Fibroblast of skin of left biceps (primary cell): ENCODE data around the gene RGCC.

Experiments
- DNase-seq, 2 experiments: peaks; one replicate each; pipeline ENCODE4 v3.0.0-alpha.2; 2013; ENCODE audit warnings: low read depth in 2 of 2

Gene RGCC

DNA sequence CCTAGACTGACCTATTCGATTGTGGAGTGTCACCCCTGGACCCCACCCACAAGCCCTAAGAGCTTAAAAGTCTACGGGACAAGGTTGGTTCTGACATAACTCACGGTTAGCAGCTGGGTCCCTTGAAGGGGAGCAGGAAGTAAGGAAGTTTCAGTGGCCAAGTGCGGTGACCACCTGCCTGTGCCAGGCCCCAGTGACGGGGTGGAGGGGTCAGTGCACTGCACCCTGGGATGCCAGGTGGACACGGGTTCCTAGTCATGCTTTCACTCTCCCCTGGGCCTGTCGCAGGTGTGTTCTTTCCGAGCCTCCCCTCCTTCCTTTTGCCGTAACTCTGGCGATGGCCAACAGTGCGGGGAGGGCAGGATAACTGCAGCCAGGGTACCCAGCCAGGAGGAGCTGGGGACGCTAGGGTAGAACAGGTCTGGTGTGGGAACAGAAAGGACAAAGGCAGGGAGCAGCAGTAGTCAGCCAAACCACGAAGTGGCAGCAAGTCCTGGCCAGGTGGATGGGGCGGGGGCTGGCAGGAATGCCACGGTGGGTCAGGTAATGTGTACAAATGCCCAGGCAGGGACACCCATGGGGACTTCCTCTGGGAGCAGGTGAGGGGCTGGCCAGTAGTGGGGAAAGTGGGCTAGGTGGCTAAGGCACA lies 58.3 kb downstream of the RGCC start:
- DNase-seq = no peak

GRCh38 chr13:41516166-41516565 lies 58.8 kb downstream of the RGCC start:
- DNase-seq = no peak

GRCh38 chr13:41516760-41517159 lies 59.4 kb downstream of the RGCC start:
- DNase-seq = no peak

GRCh38 chr13:41520016-41520659 lies 62.8 kb downstream of the RGCC start:
- DNase-seq = peak in 1 of 2 experiments; percentile 13
